ENCODE measurements around the gene ERC1.

ERC1 gene

DNA sequence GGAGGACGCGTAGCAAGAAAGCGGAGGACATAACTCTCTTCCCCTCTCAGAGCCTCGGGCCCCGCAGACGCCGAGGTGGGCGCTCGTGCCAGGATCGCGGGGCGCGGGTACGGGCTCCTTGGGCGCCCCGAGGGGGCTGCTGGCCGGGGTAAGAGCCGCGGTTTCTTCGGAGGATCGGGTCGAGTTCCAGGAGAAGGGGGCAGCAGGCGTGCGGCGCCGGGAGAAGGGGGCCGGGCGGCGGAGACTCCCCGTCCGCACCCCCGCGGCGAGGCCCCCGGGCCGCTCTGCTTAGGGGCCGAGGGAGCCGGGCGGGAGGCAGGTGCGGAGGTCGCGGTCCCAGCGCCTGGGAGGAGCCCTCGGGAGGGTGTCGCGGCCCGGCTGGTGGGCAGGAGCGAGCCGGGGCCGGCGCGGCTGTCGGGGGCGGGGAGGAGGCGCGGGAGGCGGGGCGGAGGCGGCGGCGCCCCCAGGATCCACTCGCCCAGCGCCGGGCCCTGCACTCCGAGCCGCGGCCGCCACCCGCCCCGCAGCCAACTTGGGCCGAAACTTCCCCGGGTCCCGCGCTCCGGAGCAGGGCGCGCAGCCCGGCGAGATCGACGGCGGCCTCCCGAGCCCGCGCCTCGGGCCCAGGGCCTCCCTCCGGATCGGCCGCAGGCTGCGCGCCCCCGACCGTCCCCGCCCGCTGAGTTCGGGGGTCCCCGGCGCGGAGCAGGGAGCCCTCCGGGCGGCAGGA is 539.0 kb downstream of the ERC1 start:
- no peak for DNase-seq (ENCODE audit: low read depth in 1 of 2, low spot score in 1 of 2)

DNA sequence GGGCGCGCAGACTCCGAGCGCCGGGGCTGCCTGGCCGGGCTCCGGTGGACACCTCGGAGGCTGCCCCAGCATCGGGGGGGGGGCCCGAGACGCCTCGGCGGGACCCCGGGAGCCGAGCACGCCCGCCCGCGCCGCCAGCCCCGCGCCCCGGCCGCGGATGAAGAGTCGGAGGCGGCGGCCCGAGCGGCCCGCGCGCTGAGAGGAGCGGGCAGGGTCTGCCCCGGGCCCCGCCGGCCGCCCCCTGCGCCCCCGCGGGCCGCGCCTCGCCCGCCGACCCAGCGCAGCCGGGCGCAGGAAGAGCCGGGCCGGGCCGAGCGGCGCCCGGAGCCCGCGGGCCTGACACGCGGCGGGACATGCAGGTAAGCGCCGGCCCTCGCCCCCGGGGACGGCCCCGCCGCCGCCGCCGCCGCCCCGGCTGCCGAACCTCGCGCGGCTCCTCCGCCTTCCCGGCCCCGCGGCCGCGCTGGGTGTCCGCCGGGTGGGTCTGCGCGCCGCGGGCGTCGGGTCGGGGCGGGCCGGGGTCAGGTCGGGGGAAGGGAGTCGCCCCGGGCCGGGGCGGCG is 539.6 kb downstream of the ERC1 start:
- DNase-seq (ENCODE audit: low read depth in 1 of 2, low spot score in 1 of 2), result no peak

DNA sequence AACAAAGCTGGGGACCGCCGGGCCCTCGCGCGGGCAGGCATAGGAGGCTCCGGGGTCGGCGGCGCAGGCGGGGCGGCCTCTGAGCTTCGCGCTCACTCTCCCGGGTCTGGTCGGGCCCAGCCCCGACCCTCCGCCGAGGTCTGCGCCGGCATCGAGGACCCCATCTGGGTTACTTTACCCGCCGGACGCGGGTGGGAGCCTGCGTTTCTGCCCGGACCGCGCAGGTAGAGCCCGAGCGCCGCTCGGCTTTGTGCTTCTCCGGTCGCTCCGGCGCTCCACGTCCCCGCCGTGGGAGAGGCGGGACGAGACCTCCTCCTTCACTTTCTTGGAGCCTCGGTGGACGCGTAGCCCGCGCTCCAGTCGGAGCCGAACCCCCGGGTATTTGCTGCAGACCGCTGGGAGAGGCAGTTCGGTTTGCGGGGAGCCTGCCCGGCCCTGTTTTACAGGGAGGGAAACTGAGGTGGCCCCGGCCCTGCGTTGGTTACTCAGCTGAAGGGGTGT is 540.2 kb downstream of the ERC1 start:
- DNase-seq (ENCODE audit: low read depth in 1 of 2, low spot score in 1 of 2), result no peak

DNA sequence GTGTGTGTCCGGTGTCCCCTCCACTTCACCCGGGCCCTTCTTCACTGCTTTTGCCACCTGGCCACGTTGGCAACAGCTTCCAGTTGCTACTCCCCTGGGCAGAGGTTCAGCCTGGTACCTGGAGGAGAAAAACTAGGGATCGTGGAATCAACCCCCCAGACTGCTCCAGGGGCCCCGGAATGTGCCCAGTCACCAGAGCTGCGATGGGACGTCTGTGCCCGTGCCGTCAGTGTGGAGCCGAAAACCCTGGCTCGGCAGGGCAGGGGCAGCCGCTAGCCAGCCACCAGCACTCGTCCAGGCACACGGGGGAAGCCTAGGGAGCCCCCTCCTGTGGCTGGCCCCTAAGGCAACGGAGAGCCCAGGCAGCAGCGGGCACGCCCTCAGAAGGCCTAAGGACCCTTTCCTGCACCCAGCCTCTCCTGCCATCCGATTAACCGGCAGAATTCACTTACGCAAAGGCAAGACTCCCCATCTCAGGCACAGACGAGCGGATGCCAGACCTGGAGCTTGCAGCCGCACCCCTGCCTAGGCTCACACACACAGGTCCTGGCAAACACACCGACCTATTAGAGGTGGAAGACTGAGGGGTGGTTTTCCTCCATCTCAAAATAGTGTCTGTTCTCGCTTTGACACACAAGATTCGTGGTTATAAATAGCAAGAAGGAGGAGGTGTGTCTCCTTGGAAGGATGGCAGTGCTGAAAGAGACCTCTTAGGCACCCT is 540.8 kb downstream of the ERC1 start:
- DNase-seq (ENCODE audit: low read depth in 1 of 2, low spot score in 1 of 2), result no peak

DNA sequence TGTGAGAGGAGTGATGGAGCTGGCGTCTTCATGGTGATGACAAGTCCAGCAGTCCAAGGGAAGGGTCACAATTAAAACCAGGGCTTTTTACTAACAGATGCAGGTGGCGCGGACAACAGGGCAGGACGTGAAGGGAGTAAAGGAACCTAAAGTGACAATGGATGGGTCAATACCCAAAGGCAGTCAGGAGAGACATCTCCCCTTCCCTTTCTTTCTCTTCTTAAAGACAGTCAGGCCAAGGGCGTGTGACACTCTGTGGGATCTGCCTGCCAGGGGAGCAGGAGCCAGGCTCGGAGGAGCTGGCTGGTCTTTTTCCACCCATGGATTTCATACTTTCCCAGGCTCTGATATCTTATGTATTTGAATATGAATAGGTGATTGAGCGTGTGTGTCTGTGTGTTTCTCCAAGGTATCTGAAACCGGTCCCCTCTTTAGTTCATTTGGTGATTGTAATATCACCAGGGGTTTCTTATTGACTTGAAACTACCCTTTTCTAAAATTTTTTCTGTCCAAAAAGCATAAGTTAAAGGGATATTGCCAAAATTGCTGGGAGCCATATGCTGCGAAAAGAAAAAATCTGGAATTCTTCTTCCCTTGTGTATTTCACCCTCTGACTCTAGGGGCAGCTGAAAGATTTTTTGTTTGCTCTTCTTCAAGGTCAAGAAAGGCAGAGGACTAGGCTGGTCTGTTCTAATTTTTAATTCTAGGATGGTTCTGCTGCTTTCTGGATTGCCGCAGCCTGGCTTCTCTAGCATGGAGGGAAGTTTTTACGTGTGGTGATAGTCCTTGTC is 541.5 kb downstream of the ERC1 start:
- no peak for DNase-seq (ENCODE audit: low read depth in 1 of 2, low spot score in 1 of 2)

DNA sequence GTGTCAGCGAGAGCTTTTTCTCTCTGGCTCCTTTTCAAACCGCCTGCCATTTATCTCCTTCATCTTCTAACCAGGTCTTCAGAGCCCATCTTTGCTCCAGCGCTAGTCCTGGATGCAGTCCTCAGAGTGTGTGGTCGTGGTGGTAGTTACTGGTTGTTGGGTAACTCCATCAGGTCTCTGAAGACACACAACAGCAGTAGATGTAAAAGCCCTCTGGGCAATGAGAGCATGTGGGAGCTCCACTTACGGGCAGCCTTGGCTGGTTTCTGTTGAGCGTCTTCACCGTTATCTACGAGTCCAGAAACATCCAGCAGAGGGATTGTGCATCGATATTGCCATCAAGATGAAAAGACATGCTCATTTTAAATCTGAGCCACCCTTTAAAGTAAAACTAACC is 542.2 kb downstream of the ERC1 start:
- no peak for DNase-seq (ENCODE audit: low read depth in 1 of 2, low spot score in 1 of 2)

DNA sequence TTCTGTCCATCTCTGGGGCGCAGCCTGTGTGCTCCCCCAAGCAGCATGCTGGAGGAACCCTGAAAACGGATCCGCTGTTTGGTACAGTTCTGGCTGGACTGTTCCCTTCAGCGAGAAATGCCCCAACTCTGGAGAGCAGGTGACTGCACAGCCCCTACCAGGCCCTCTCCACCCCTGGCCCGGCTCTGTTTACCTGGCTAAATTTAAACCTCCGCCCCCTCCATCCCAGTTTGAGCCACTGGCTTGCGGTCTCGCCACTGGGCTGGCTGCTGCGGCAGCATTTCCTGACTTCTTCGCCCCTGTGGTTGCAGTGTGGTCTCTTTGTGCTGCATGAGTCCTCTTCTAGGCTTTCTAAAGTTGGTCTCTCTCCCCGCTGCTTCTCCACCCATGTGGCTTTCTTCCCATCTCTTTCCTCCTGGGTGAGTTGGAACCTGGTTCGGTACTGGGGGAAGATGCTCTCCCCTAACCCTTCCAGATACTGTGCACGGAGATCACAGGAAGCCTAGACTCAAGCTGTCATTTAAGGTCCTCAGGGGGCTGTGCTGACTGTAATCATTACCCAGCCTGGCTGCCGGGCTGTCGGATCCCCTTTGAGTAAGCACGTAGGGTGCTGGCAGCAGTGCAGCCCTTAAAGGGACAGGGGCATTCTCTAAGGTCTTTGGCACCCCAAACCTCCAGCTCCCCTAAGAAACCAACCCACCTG is 542.7 kb downstream of the ERC1 start:
- DNase-seq (ENCODE audit: low read depth in 1 of 2, low spot score in 1 of 2), result no peak

DNA sequence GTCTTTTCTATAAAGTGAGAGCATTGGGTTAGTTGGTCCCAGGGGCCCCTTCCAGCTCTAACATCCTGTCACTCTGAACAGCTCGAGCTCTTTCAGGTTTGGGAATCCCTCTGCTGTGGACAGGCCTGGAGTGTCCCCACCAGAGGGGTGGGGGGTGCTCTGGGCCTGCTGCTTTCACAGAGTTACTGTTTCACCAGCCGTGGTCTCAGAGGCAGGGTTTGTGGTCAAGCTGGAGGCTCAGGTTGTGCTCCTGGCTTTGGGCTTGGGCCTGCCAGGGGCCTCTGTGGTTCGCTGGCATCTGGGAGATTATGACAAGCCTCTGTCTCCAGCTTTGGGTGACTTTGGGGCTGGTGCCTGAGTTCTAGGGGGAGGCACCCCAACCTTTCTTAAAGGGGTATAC is 543.7 kb downstream of the ERC1 start:
- no peak for DNase-seq (ENCODE audit: low read depth in 1 of 2, low spot score in 1 of 2)

DNA sequence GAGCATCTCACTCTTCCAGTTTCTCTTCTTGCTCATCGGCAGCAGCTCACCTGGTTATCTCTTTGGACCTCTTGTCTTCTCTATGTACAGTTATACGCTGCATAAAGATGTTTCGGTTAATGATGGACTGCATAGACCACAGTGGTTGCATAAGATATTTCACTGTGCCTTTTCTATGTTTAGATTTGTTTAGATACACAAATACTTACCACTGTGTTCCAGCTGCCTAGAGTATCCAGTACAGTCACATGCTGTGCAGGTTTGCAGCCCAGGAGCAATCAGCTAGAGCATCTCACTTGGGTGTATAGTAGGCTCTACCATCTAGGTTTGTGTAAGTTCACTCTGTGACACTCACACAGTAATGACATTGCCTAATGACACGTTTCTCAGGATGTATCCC is 545.8 kb downstream of the ERC1 start:
- no peak for DNase-seq (ENCODE audit: low read depth in 1 of 2, low spot score in 1 of 2)

DNA sequence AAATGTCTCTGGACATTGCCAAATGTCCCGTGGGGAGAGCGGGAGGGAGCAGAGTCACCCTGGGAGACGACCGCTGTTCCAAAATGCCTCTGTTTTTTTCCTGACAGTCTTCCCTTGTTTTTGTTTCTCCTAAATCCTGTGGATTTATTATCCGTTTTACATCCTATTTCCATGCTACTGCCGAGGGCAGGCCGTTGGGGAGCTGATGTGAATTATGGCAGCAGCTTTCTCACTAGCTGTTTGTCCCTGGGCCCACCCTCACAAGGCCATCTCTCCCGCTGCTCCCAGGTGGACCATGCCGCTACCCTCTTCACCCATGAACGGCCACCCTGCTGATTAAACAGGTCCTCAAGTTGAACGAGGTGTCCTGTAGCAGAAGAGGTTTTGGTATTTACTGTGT is 548.1 kb downstream of the ERC1 start:
- DNase-seq (ENCODE audit: low read depth in 1 of 2, low spot score in 1 of 2), result no peak

DNA sequence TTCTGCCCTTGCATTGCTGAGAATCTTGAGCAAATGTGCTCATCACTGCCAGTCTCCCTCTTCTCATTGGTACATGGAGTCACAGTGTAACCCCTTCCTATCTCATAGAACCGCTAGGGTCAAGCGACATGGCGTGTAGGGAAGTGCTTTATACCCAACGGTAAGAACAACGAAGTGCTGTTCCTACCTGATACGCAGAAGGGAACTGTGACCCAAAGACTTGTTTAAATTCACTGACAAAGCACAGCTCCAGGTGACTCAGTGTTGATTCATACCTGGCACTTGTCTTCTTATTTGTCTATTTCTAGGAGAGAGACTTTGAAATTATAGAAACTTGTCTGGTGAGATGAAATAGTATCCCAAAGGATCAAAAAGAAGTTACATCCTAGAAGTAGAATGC is 549.7 kb downstream of the ERC1 start:
- no peak for DNase-seq (ENCODE audit: low read depth in 1 of 2, low spot score in 1 of 2)

DNA sequence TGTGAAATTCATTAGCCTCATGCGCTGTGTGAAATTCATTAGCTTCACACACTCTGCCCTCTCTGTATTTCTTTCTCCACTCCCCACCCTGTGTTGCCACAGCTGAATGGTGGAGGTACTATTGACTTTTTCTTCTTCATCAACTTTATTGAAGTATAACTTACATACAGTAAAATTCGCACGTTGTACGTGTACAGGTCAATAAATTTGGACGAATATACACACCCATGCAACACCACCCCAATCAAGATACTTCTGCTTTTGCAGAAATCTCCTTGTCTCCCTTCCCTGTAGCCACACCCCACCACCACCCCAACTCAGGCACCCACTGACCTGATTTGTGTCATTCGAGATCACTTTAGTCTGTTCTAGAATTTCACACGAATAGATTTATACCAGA is 551.6 kb downstream of the ERC1 start:
- DNase-seq (ENCODE audit: low read depth in 1 of 2, low spot score in 1 of 2), result no peak

DNA sequence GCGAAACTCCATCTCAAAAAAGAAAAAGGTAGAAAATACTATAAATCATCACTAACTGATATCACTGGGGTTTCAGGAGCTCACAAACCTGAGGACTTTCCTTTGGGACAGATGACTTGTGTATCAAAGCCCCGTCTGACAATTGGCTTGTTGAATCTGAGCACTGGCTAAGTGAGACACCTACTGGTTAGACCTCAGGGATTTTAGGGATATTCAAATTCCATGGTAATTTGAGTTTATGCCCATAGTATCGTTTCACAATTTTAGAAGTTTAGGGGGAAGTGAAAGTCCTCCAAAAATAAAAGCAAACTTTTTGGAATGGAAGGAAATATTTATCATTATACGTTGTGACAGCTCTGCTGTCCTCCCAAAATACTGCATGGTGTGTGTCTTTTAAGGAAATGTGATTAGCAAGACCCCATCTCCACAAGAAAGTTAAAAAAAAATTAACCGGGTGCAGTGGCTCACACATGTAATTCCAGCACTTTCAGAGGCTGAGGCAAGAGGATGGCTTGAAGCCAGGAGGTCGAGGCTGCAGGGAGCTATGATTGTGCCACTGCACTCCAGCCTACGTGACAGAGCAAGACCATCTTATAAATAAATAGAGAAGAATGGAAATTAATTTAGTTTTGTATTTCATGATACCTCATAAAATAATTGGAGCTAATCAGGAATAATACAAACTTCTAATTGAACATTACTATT is 554.1 kb downstream of the ERC1 start:
- no peak for DNase-seq (ENCODE audit: low read depth in 1 of 2, low spot score in 1 of 2)
